ENCODE measurements around the gene PDE6B.

GRCh38 chr4:717601-718320, 92.4 kb downstream of the PDE6B start:
- no peak for TF ChIP-seq CTCF (IDR thresholded peaks at IDR 0.05)
- TF ChIP-seq POLR2A (IDR thresholded peaks at IDR 0.05): no peak
- TF ChIP-seq POLR2AphosphoS5 (IDR thresholded peaks at IDR 0.05): no peak
- TF ChIP-seq EP300 (IDR thresholded peaks at IDR 0.05): no peak

All from gastroesophageal sphincter (tissue), 3 donors.